ENCODE measurements around the gene RDH16.
A peak's percentile ranks its signal among the peaks of the same experiment; 100 is the strongest.
"Not testable (repeated sequence)": the region's sequence is repeated elsewhere in the genome, so short reads cannot be mapped to it uniquely, and the experiment has no call there.

The RDH16 gene

GRCh38 chr12:56947633-56948456, 9.6 kb downstream of the RDH16 start:
- no peaks in the 10 kb centered on the region for H3K9me2 ChIP-seq (ENCODE audit: low read depth, low read length)
- H3K36me3 ChIP-seq (ENCODE audit: insufficient read depth, low read length): no peaks in the 10 kb centered on the region
- no peaks in the 10 kb centered on the region for H3F3A ChIP-seq (ENCODE audit: insufficient read depth, low read length)
- H3K4me3 ChIP-seq (ENCODE audit: low read depth, low read length, poor library complexity, severe bottlenecking): no peak overlapping the region
- no peak overlapping the region for H3K4me2 ChIP-seq (ENCODE audit: low read length)
- no peak overlapping the region for H2AFZ ChIP-seq (ENCODE audit: low read length)
- H3K9ac ChIP-seq (ENCODE audit: low read length): no peak overlapping the region
- no peaks in the 10 kb centered on the region for H4K20me1 ChIP-seq (ENCODE audit: insufficient read depth, low read length)
- no peaks in the 10 kb centered on the region for H3K9me3 ChIP-seq (ENCODE audit: low read length)
- no peaks in the 10 kb centered on the region for H3K79me2 ChIP-seq (ENCODE audit: insufficient read depth, low read length)
- no peaks in the 10 kb centered on the region for H3K27me3 ChIP-seq (ENCODE audit: insufficient read depth, low read length)
- H3K27ac ChIP-seq (ENCODE audit: low read depth, low read length, poor library complexity, severe bottlenecking): no peak overlapping the region
- no peaks in the 10 kb centered on the region for H3K4me1 ChIP-seq (ENCODE audit: insufficient read depth, low read length, severe bottlenecking)
- TF ChIP-seq CTCF (IDR thresholded peaks at IDR 0.05; ENCODE audit: low read length) (peak; percentile 17; the same call in 1 of the 2 replicates), EZH2 (IDR thresholded peaks at IDR 0.05; ENCODE audit: borderline replicate concordance, low read length) (no peak)

GRCh38 chr12:56943878-56944277, 13.5 kb downstream of the RDH16 start:
- Histone ChIP-seq H3K4me2 (ENCODE audit: low read length) (no peak overlapping the region), H3K27ac (ENCODE audit: low read depth, low read length, poor library complexity, severe bottlenecking) (no peak overlapping the region), H3K9me2 (ENCODE audit: low read depth, low read length) (no peaks in the 10 kb centered on the region), H3K9me3 (ENCODE audit: low read length) (no peaks in the 10 kb centered on the region), H3F3A (ENCODE audit: insufficient read depth, low read length) (no peaks in the 10 kb centered on the region), H2AFZ (ENCODE audit: low read length) (no peak overlapping the region), H3K27me3 (ENCODE audit: insufficient read depth, low read length) (no peaks in the 10 kb centered on the region), H3K79me2 (ENCODE audit: insufficient read depth, low read length) (no peaks in the 10 kb centered on the region), H3K4me3 (ENCODE audit: low read depth, low read length, poor library complexity, severe bottlenecking) (no peak overlapping the region), H3K36me3 (ENCODE audit: insufficient read depth, low read length) (no peaks in the 10 kb centered on the region), H3K4me1 (ENCODE audit: insufficient read depth, low read length, severe bottlenecking) (no peaks in the 10 kb centered on the region), H3K9ac (ENCODE audit: low read length) (no peak overlapping the region), H4K20me1 (ENCODE audit: insufficient read depth, low read length) (no peaks in the 10 kb centered on the region)
- TF ChIP-seq EZH2 (IDR thresholded peaks at IDR 0.05; ENCODE audit: borderline replicate concordance, low read length) (no peak), CTCF (IDR thresholded peaks at IDR 0.05; ENCODE audit: low read length) (no peak)

GRCh38 chr12:56943374-56943773, 14.0 kb downstream of the RDH16 start:
- H3K9ac ChIP-seq (ENCODE audit: low read length); H2AFZ ChIP-seq (ENCODE audit: low read length); H3K27me3 ChIP-seq (ENCODE audit: insufficient read depth, low read length); H4K20me1 ChIP-seq (ENCODE audit: insufficient read depth, low read length); H3K36me3 ChIP-seq (ENCODE audit: insufficient read depth, low read length); H3K4me1 ChIP-seq (ENCODE audit: insufficient read depth, low read length, severe bottlenecking); H3K9me2 ChIP-seq (ENCODE audit: low read depth, low read length); H3K9me3 ChIP-seq (ENCODE audit: low read length); H3F3A ChIP-seq (ENCODE audit: insufficient read depth, low read length); H3K27ac ChIP-seq (ENCODE audit: low read depth, low read length, poor library complexity, severe bottlenecking); H3K4me2 ChIP-seq (ENCODE audit: low read length); H3K4me3 ChIP-seq (ENCODE audit: low read depth, low read length, poor library complexity, severe bottlenecking); H3K79me2 ChIP-seq (ENCODE audit: insufficient read depth, low read length): not testable (repeated sequence)

Measured in OCI-LY1 (cell line).